ENCODE measurements around the gene SLC2A6. TPM values are rescaled to one million over a fixed set of nuclear protein-coding genes. Genes with fewer than 3 reads are reported as not detected.

Gene SLC2A6
- total RNA-seq, 4 donors from 2014 or later: 1.1 to 3.8 (median 2.5) TPM

DNA sequence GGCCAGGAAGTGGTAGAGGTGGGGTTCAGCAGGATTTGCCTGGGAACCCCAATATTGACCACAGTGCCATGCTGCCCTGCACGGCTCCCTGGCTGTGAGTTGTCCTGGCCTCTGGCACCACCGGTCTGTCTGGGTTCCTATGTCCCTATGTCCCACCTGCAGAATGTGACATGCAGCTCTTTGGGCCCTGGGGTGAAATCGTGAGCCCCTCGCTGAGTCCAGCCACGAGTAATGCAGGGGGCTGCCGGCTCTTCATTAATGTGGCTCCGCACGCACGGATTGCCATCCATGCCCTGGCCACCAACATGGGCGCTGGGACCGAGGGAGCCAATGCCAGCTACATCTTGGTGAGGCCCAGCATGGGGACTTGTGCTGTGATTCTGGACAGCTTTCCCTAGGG, 21.2 kb downstream of the SLC2A6 start:
- WGBS, 2 donors: 95 to 97% methylated on average over 6 to 11 of the region's 11 CpGs
- Histone ChIP-seq H3K4me1 (peaks cover 6 to 15% of the 10 kb centered on the region in 2 donors), H3K27ac (no peak overlapping the region), H3K9me3 (no peaks in the 10 kb centered on the region), H3K4me3 (replicated peaks in 1 of 3) (no peak overlapping the region), H3K27me3 (no peaks in the 10 kb centered on the region), H3K36me3 (no peaks in the 10 kb centered on the region)
- TF ChIP-seq, protein P1, sequence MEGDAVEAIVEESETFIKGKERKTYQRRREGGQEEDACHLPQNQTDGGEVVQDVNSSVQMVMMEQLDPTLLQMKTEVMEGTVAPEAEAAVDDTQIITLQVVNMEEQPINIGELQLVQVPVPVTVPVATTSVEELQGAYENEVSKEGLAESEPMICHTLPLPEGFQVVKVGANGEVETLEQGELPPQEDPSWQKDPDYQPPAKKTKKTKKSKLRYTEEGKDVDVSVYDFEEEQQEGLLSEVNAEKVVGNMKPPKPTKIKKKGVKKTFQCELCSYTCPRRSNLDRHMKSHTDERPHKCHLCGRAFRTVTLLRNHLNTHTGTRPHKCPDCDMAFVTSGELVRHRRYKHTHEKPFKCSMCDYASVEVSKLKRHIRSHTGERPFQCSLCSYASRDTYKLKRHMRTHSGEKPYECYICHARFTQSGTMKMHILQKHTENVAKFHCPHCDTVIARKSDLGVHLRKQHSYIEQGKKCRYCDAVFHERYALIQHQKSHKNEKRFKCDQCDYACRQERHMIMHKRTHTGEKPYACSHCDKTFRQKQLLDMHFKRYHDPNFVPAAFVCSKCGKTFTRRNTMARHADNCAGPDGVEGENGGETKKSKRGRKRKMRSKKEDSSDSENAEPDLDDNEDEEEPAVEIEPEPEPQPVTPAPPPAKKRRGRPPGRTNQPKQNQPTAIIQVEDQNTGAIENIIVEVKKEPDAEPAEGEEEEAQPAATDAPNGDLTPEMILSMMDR (IDR thresholded peaks at IDR 0.05): no peak
- no peak for TF ChIP-seq POLR2A (IDR thresholded peaks at IDR 0.05)
- intact Hi-C loops (cut with DNase I): no loop called here
- DNase-seq: no peak

DNA sequence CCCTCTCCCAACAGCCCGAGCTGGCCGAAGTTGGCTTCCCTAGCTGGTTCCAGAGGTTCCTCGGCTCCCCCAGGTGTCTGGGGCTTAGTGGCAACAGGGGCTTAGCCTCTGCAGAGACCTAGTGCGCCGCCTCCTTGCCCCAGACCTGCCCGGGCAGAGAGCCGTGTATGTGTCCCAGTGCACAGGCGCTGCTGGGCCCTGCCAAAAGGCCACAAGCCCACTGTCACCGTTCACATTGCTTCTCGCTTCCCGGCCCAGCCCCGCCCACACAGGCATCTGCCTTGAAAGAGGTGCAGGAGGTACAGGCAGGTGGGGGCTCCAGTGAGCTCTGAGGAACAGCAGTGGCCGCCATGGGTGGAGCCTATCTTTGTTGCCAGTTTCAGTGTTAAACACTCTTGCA, 21.7 kb downstream of the SLC2A6 start:
- Histone ChIP-seq H3K27ac (no peak overlapping the region), H3K36me3 (no peaks in the 10 kb centered on the region), H3K27me3 (no peaks in the 10 kb centered on the region), H3K9me3 (no peaks in the 10 kb centered on the region), H3K4me1 (peaks cover 6 to 15% of the 10 kb centered on the region in 2 donors), H3K4me3 (replicated peaks in 1 of 3) (no peak overlapping the region)
- 89 to 91% methylated on average over 6 to 10 of the region's 13 CpGs for WGBS, 2 donors
- TF ChIP-seq, protein P1 (IDR thresholded peaks at IDR 0.05): no peak
- no peak for TF ChIP-seq POLR2A (IDR thresholded peaks at IDR 0.05)
- intact Hi-C loops (cut with DNase I): no loop called here
- DNase-seq: no peak

DNA sequence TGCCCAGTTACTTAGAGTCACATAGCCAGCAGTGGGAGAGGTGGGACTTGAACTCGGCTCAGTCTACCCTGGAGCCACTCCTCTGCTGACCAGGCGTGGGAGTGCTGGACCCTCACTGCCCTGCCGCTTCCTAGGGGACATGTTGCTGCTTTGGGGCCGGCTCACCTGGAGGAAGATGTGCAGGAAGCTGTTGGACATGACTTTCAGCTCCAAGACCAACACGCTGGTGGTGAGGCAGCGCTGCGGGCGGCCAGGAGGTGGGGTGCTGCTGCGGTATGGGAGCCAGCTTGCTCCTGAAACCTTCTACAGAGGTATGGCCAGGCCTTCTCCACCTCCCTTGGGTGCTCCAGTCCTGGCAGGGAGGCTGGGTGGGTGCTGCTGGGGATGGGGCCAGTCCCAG, 22.5 kb downstream of the SLC2A6 start:
- TF ChIP-seq, protein P1 (IDR thresholded peaks at IDR 0.05): no peak
- no peak for TF ChIP-seq POLR2A (IDR thresholded peaks at IDR 0.05)
- Histone ChIP-seq H3K4me1 (peaks cover 6 to 15% of the 10 kb centered on the region in 2 donors), H3K4me3 (replicated peaks in 1 of 3) (no peak overlapping the region), H3K36me3 (no peaks in the 10 kb centered on the region), H3K27me3 (no peaks in the 10 kb centered on the region), H3K27ac (no peak overlapping the region), H3K9me3 (no peaks in the 10 kb centered on the region)
- 86 to 97% methylated on average over 5 of the region's 9 CpGs for WGBS, 2 donors
- intact Hi-C loops (cut with DNase I): no loop called here
- DNase-seq: no peak

DNA sequence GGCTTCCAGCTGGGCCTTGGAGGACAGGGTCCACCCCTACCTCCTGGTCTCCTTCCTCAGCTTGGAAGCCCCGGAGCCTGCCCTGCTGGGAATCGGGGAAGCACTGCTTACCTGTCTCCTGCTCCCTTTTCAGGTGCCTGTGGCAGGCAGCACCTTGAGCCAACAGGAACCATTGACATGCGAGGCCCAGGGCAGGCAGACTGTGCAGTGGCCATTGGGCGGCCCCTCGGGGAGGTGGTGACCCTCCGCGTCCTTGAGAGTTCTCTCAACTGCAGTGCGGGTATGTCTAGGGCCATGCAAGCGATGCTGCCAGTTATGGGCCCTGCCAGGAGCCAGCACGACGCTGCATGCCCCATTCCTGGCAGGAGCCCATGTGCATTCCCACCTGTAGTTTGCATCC, 23.0 kb downstream of the SLC2A6 start:
- 97 to 100% methylated on average over 2 to 7 of the region's 11 CpGs for WGBS, 2 donors
- Histone ChIP-seq H3K4me1 (peaks cover 3 to 12% of the 10 kb centered on the region in 2 donors), H3K27ac (no peak overlapping the region), H3K9me3 (no peaks in the 10 kb centered on the region), H3K4me3 (replicated peaks in 1 of 3) (no peak overlapping the region), H3K36me3 (no peaks in the 10 kb centered on the region), H3K27me3 (no peaks in the 10 kb centered on the region)
- no peak for DNase-seq
- TF ChIP-seq POLR2A (IDR thresholded peaks at IDR 0.05): no peak
- TF ChIP-seq, protein P1 (IDR thresholded peaks at IDR 0.05): no peak
- intact Hi-C loops (cut with DNase I): no loop called here

DNA sequence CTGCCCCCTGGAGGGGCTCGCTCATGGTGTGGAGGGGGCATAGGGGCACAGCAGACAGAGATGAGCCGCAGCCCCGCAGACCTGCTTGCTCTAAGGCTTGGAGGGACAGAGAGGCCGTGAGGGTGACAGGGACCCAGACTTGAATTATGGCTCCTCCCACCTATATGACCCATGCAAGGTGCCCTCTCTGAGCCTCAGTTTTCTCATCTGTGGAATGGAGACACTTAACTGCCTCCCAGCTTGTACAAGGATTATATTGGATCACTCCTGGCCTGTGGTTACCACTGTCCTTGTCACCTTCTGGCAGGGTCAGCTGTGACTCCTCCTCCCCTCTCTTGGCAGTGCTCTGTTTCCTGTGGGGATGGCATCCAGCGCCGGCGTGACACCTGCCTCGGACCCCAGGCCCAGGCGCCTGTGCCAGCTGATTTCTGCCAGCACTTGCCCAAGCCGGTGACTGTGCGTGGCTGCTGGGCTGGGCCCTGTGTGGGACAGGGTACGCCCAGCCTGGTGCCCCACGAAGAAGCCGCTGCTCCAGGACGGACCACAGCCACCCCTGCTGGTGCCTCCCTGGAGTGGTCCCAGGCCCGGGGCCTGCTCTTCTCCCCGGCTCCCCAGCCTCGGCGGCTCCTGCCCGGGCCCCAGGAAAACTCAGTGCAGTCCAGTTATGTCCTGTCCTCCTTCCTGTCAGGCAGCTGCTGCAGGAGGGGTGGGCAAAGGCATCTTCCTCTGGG, 23.8 kb downstream of the SLC2A6 start:
- TF ChIP-seq, protein P1 (IDR thresholded peaks at IDR 0.05): no peak
- TF ChIP-seq POLR2A (IDR thresholded peaks at IDR 0.05): no peak
- no peak overlapping the region for H3K4me3 ChIP-seq (replicated peaks in 1 of 3)
- no peaks in the 10 kb centered on the region for H3K27me3 ChIP-seq
- H3K9me3 ChIP-seq: no peaks in the 10 kb centered on the region
- H3K36me3 ChIP-seq: no peaks in the 10 kb centered on the region
- H3K27ac ChIP-seq: no peak overlapping the region
- peaks cover 0 to 6% of the 10 kb centered on the region in 2 donors for H3K4me1 ChIP-seq
- DNase-seq: no peak
- 92 to 98% methylated on average over 14 to 20 of the region's 20 CpGs for WGBS, 2 donors
- intact Hi-C loops (cut with DNase I): no loop called here
